RWPE2 (cell line): ENCODE results near the gene BFSP2.

Source experiments
- ATAC-seq: fragments of 200-7000 bp; cut with Tn5 transposase; 3 replicates; pipeline ENCODE4 v1.9.1; 2021; ENCODE audit warnings: low read depth
- DNase-seq: peaks from one replicate; pipeline ENCODE4 v3.0.0-alpha.2; 2020; ENCODE audit warnings: low spot score
- H3K27ac ChIP-seq: fragments of 450-650 bp; 2 replicates; pipeline ENCODE4 v1.5.1; 2017; ENCODE audit warnings: mild to moderate bottlenecking; ENCODE audit not compliant: poor library complexity, severe bottlenecking
- H3K27me3 ChIP-seq: fragments of 250-450 bp; sonication (Bioruptor Pico); 2 replicates; pipeline ENCODE4 v1.5.1; 2021; ENCODE audit warnings: mild to moderate bottlenecking, moderate library complexity; ENCODE audit not compliant: insufficient read depth, poor library complexity, severe bottlenecking
- H3K36me3 ChIP-seq: fragments of 250-450 bp; sonication (Bioruptor Pico); 2 replicates; pipeline ENCODE4 v1.5.1; 2020; ENCODE audit warnings: low read depth, mild to moderate bottlenecking, moderate library complexity
- H3K4me1 ChIP-seq: fragments of 250-450 bp; sonication (Bioruptor Pico); 2 replicates; pipeline ENCODE4 v1.5.1; 2021; ENCODE audit warnings: mild to moderate bottlenecking, moderate library complexity; ENCODE audit not compliant: insufficient read depth, poor library complexity, severe bottlenecking
- H3K4me3 ChIP-seq: fragments of 250-450 bp; sonication (Bioruptor Pico); 2 replicates; pipeline ENCODE4 v1.5.1; 2021; ENCODE audit warnings: mild to moderate bottlenecking, moderate library complexity; ENCODE audit not compliant: severe bottlenecking
- H3K9me3 ChIP-seq: fragments of 250-450 bp; sonication (Bioruptor Pico); 2 replicates; pipeline ENCODE4 v1.5.1; 2021; ENCODE audit warnings: mild to moderate bottlenecking, moderate library complexity; ENCODE audit not compliant: severe bottlenecking
- CTCF ChIP-seq: fragments of 450-650 bp; IDR thresholded peaks from one replicate; pipeline ENCODE4 v1.5.1; 2017; ENCODE audit warnings: mild to moderate bottlenecking, moderate library complexity; ENCODE audit not compliant: poor library complexity, severe bottlenecking

BFSP2 gene

DNA sequence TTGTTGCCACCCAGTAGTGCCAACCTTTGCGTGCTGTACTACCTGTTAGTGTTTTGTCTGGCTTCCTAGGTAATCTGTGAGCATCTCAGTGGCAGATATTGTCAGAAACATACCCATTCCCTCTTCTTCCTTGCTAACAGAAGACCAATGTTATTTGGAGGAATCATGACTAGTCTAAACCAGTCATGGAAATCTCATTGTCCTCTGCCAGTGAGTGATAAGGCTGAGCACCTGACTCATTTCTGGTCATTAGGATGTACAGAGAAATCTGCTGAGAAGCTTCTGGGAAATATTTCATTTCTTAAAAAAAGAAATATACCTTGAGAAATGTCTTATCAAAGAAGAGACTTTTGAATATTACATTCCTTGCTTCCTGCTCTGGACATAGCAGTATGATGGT lies 103.6 kb downstream of the BFSP2 start:
- Histone ChIP-seq H3K4me1 (no peaks in the 10 kb centered on the region), H3K4me3 (no peak overlapping the region), H3K9me3 (no peaks in the 10 kb centered on the region), H3K36me3 (no peaks in the 10 kb centered on the region), H3K27me3 (no peaks in the 10 kb centered on the region), H3K27ac (no peak overlapping the region)
- TF ChIP-seq CTCF, result no peak
- DNase-seq (no peak), ATAC-seq (no peak)

- no peak overlapping the region for H3K27ac ChIP-seq
- ATAC-seq, result no peak
- no peaks in the 10 kb centered on the region for H3K9me3 ChIP-seq
- no peaks in the 10 kb centered on the region for H3K27me3 ChIP-seq
- TF ChIP-seq CTCF, result no peak
- DNase-seq, result no peak
- H3K36me3 ChIP-seq, result no peaks in the 10 kb centered on the region
- no peaks in the 10 kb centered on the region for H3K4me1 ChIP-seq
- no peak overlapping the region for H3K4me3 ChIP-seq
Measured at GRCh38 chr3:133504736-133505135, 104.9 kb downstream of the BFSP2 start.

- no peak for DNase-seq
- TF ChIP-seq CTCF, result no peak
- Histone ChIP-seq H3K4me1 (no peaks in the 10 kb centered on the region), H3K27me3 (no peaks in the 10 kb centered on the region), H3K4me3 (no peak overlapping the region), H3K36me3 (no peaks in the 10 kb centered on the region), H3K27ac (no peak overlapping the region), H3K9me3 (no peaks in the 10 kb centered on the region)
- ATAC-seq, result no peak
Measured at GRCh38 chr3:133505813-133506212, 106.0 kb downstream of the BFSP2 start.

GRCh38 chr3:133506215-133506901 lies 106.5 kb downstream of the BFSP2 start:
- no peak for TF ChIP-seq CTCF
- Histone ChIP-seq H3K4me1 (no peaks in the 10 kb centered on the region), H3K4me3 (no peak overlapping the region), H3K27me3 (no peaks in the 10 kb centered on the region), H3K36me3 (no peaks in the 10 kb centered on the region), H3K9me3 (no peaks in the 10 kb centered on the region), H3K27ac (no peak overlapping the region)
- ATAC-seq (no peak), DNase-seq (no peak)

- Histone ChIP-seq H3K4me1 (no peaks in the 10 kb centered on the region), H3K9me3 (no peaks in the 10 kb centered on the region), H3K27ac (no peak overlapping the region), H3K4me3 (no peak overlapping the region), H3K36me3 (no peaks in the 10 kb centered on the region), H3K27me3 (no peaks in the 10 kb centered on the region)
- no peak for DNase-seq
- no peak for ATAC-seq
- TF ChIP-seq CTCF, result no peak
Measured at GRCh38 chr3:133509488-133509887, 109.6 kb downstream of the BFSP2 start.
